BE2C (cell line): ENCODE measurements around the gene MRPS2.

Source experiments
- DNase-seq: peaks from one replicate; pipeline ENCODE4 v3.0.0-alpha.2; 2020
- H3K27me3 ChIP-seq: fragments of 250-450 bp; sonication (Bioruptor Pico); 2 replicates; pipeline ENCODE4 v1.5.1; 2020; ENCODE audit warnings: mild to moderate bottlenecking
- H3K36me3 ChIP-seq: fragments of 250-450 bp; sonication (Bioruptor Pico); 2 replicates; pipeline ENCODE4 v1.5.1; 2020; ENCODE audit warnings: mild to moderate bottlenecking
- H3K4me1 ChIP-seq: fragments of 250-450 bp; sonication (Bioruptor Pico); 2 replicates; pipeline ENCODE4 v1.5.1; 2020
- H3K4me3 ChIP-seq: 2 replicates; pipeline ENCODE4 v1.5.1; 2011; ENCODE audit warnings: low read depth, low read length
- H3K9me3 ChIP-seq: fragments of 250-450 bp; sonication (Bioruptor Pico); 2 replicates; pipeline ENCODE4 v1.5.1; 2020
- TF ChIP-seq, protein P1 (sequence below): IDR thresholded peaks from 2 replicates; pipeline ENCODE4 v1.5.1; 2012; ENCODE audit warnings: mild to moderate bottlenecking, low read depth, low read length

Gene MRPS2

DNA sequence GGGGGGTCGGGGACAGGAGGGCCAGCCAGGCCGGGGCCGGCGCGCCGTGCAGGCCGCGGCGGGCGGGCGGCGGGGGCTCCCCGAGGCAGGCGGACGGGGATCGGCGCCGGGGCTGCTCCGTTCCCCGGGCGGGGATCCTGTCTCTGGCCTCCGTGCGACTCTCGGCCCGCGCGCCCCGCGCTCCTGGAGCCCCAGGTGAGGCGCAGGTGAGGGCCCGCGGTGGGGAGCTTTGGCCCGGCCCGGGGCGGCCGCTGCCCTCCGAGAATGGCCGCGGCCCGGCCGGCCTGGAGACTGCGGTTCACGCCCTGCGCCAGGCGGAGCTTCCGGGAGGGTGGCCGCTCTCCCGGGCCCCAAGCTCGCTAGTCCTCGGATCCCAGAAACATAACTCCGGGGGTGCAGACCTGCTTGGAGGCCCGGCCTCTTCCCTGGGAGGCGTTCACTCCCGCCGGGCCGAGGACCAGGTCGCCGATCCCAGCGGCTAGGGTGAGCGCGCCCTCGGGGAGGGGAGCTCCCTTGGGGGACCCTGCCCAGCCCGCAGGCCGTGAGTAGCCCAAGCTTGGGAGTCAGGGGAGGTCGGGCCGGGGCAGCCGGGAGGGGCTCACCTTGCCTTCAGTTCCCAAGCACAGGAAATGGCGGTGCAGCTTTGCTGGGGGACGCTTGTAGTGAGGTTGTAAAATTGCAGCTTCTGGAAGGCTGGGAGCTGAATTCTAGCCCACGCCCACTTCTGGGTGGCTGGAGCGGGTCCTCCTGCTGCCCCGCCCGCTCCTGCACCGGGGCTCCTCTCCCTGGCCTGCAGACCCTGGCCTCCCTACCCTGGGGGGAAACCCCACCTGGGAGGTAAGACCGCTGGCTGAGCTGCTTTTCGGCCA is 20.2 kb upstream of the MRPS2 start:
- no peaks in the 10 kb centered on the region for H3K36me3 ChIP-seq
- no peaks in the 10 kb centered on the region for H3K9me3 ChIP-seq
- peak overlapping the region; percentile 66 for H3K4me3 ChIP-seq
- TF ChIP-seq, protein P1, sequence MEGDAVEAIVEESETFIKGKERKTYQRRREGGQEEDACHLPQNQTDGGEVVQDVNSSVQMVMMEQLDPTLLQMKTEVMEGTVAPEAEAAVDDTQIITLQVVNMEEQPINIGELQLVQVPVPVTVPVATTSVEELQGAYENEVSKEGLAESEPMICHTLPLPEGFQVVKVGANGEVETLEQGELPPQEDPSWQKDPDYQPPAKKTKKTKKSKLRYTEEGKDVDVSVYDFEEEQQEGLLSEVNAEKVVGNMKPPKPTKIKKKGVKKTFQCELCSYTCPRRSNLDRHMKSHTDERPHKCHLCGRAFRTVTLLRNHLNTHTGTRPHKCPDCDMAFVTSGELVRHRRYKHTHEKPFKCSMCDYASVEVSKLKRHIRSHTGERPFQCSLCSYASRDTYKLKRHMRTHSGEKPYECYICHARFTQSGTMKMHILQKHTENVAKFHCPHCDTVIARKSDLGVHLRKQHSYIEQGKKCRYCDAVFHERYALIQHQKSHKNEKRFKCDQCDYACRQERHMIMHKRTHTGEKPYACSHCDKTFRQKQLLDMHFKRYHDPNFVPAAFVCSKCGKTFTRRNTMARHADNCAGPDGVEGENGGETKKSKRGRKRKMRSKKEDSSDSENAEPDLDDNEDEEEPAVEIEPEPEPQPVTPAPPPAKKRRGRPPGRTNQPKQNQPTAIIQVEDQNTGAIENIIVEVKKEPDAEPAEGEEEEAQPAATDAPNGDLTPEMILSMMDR, result no peak
- DNase-seq, result no peak
- peaks cover 4% of the 10 kb centered on the region for H3K27me3 ChIP-seq
- no peaks in the 10 kb centered on the region for H3K4me1 ChIP-seq

DNA sequence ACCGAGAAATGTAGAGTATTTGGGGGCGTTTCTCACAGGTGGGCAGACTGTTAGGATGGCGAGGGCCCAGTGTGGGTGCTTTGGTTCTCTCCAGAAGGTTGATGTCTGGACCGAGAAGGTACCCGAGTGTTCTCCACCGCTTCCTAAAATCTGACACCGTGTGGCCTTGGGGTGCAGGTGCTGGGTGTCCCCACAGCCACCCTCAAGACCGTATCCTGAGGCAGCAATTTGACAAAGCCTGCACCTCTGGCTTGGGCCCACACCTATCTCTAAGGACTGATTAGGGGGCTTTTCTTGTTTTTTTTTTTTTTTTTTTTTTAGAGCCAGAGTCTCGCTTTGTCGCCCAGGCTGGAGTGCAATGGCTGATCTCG is 19.6 kb upstream of the MRPS2 start:
- Histone ChIP-seq H3K4me3 (peak overlapping the region; percentile 66), H3K4me1 (no peaks in the 10 kb centered on the region), H3K27me3 (peaks cover 4% of the 10 kb centered on the region), H3K36me3 (no peaks in the 10 kb centered on the region), H3K9me3 (no peaks in the 10 kb centered on the region)
- DNase-seq, result no peak
- TF ChIP-seq, protein P1, result no peak

DNA sequence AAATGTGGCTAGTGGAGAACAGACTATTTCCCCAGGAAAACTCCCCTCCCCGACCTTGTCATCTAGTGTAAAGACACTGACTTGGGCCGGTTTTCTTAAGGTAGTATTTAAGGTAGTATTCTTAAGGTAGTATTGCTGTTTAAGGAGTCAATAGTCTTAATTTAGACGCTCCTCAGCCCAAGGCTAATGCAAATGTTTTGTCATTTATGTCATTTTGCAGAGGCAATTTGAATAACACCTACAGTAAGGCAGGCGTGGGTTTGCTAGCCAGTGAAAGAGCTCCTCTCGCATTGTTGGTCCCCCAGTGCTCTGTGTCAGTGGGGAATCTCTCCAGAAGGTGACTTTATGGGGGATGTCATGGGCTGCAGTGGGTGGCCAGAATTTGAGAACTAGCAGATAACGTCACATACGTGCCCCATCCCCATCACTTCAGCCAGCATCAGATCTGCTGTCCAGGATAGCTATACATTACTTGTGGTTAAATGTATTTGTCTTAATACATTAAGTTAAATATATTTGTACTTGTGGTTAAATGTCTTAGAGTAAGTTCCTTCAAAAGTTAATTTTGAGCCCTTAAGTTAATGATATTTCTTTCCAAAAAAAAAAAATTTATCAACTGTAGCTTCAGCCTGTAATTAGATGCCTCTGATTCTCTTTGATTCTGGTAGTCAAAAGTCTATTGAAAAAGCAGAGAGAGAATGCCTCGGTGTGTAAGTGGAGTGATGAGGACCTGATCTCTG is 18.3 kb upstream of the MRPS2 start:
- Histone ChIP-seq H3K36me3 (no peaks in the 10 kb centered on the region), H3K27me3 (peaks cover 4% of the 10 kb centered on the region), H3K4me3 (no peak overlapping the region), H3K9me3 (no peaks in the 10 kb centered on the region), H3K4me1 (no peaks in the 10 kb centered on the region)
- DNase-seq, result no peak
- TF ChIP-seq, protein P1, result no peak

DNA sequence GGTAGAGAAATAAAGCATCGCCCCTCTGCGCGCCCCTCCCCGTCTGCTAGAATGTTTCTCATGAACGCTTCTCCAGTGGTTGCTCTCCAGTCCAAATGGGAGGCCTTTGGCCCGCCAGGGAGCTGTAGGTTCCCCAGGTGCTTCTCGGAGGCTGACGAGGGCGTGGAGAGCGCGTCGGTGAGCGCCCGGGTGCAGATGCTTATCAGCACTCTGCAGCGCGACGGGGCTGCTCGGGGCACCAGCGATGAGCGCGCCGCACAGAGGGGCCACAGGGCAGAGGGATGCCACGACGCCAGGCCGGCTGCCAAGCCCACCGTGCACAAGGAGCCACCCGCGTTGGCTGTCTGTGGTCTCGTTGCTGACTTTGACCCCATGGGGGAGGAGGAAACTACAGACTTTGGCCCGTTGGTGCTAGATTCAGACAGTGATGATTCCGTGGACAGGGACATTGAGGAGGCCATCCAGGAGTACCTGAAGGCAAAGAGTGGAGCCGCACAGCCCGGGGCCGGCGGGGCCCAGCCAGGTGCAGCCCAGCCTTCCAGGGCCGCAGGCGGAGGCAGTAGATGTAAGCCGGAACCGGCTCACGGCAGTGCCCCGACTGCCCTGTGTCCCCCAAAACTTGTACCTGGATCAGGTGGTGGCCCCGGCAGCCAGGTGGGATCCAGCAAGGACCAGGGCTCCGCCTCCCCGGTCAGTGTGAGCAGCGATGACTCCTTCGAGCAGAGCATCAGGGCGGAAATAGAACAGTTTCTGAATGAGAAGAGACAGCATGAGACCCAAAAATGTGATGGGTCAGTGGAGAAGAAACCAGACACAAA is 15.8 kb upstream of the MRPS2 start:
- TF ChIP-seq, protein P1, result no peak
- Histone ChIP-seq H3K36me3 (no peaks in the 10 kb centered on the region), H3K27me3 (no peaks in the 10 kb centered on the region), H3K9me3 (no peaks in the 10 kb centered on the region), H3K4me1 (no peaks in the 10 kb centered on the region), H3K4me3 (no peak overlapping the region)
- no peak for DNase-seq

DNA sequence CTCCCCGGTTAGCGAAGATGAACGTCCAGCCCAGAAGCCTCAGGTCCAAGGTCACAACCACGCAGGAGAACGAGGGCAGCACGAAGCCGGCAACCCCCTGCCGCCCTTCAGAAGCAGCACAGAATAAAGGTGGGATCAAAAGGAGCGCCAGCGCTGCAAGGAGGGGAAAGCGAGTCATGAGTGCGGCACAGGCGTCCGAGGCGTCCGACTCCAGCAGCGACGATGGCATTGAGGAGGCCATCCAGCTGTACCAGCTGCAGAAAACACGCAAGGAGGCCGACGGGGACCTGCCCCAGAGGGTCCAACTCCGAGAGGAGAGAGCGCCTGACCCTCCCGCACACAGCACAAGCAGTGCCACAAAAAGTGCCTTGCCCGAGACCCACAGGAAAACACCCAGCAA is 15.1 kb upstream of the MRPS2 start:
- H3K4me1 ChIP-seq, result no peaks in the 10 kb centered on the region
- no peaks in the 10 kb centered on the region for H3K27me3 ChIP-seq
- DNase-seq, result no peak
- TF ChIP-seq, protein P1, result no peak
- H3K36me3 ChIP-seq, result no peaks in the 10 kb centered on the region
- no peak overlapping the region for H3K4me3 ChIP-seq
- H3K9me3 ChIP-seq, result no peaks in the 10 kb centered on the region
